IMR-90 (cell line): ENCODE results near the gene TMEM129.

Experiments used
- CEBPB ChIP-seq: IDR thresholded peaks from 2 replicates; pipeline ENCODE4 v1.6.1; 2012; ENCODE audit warnings: low read depth, low read length, improper control_type of control experiment
- CTCF ChIP-seq: conservative IDR thresholded peaks from 2 replicates; pipeline ENCODE4 v1.5.1; 2012; ENCODE audit warnings: mild to moderate bottlenecking, low read depth, low read length, improper control_type of control experiment
- FOS ChIP-seq: fragments of 150-350 bp; IDR thresholded peaks from 2 replicates; pipeline ENCODE4 v1.6.1; 2016; ENCODE audit warnings: low read depth, low read length
- MAFK ChIP-seq: IDR thresholded peaks from 2 replicates; pipeline ENCODE4 v1.6.1; 2012; ENCODE audit warnings: low read depth, low read length, improper control_type of control experiment
- MAZ ChIP-seq: IDR thresholded peaks from 2 replicates; pipeline ENCODE4 v1.6.1; 2012; ENCODE audit warnings: low read depth, mild to moderate bottlenecking, low read length, improper control_type of control experiment, moderate library complexity, borderline replicate concordance
- MXI1 ChIP-seq: IDR thresholded peaks from 2 replicates; pipeline ENCODE4 v1.6.1; 2012; ENCODE audit warnings: low read depth, mild to moderate bottlenecking, low read length, moderate library complexity, borderline replicate concordance
- POLR2A ChIP-seq: IDR thresholded peaks from 2 replicates; pipeline ENCODE4 v1.6.1; 2012; ENCODE audit warnings: mild to moderate bottlenecking, low read depth, low read length
- RCOR1 ChIP-seq: IDR thresholded peaks from 2 replicates; pipeline ENCODE4 v1.6.1; 2012; ENCODE audit warnings: mild to moderate bottlenecking, low read length, improper control_type of control experiment; ENCODE audit not compliant: insufficient replicate concordance
- RFX5 ChIP-seq: IDR thresholded peaks from 2 replicates; pipeline ENCODE4 v1.8.0; 2012; ENCODE audit warnings: low read depth, mild to moderate bottlenecking, low read length, moderate library complexity
- SMC3 ChIP-seq: fragments of 150-350 bp; IDR thresholded peaks from 2 replicates; pipeline ENCODE4 v1.6.1; 2016; ENCODE audit warnings: low read depth, mild to moderate bottlenecking, antibody characterized with exemption, low read length, moderate library complexity
- USF2 ChIP-seq: fragments of 150-350 bp; IDR thresholded peaks from 2 replicates; pipeline ENCODE4 v1.6.1; 2017; ENCODE audit warnings: mild to moderate bottlenecking, antibody characterized with exemption, low read length, low read depth

GRCh38 chr4:1756893-1757779, 36.0 kb upstream of the TMEM129 start:
- TF ChIP-seq CTCF = no peak
- TF ChIP-seq RCOR1 = no peak
- no peak for TF ChIP-seq SMC3
- TF ChIP-seq POLR2A = no peak
- no peak for TF ChIP-seq RFX5
- no peak for TF ChIP-seq MAFK
- no peak for TF ChIP-seq MAZ
- TF ChIP-seq FOS = no peak
- TF ChIP-seq CEBPB = no peak
- TF ChIP-seq USF2 = no peak
- no peak for TF ChIP-seq MXI1
